H1 (cell line): ENCODE data around the gene LRCH1.

Experiments used
- CHD2 ChIP-seq: IDR thresholded peaks from 2 replicates; pipeline ENCODE4 v1.6.1; 2012; ENCODE audit warnings: low read length, improper control_type of control experiment
- EP300 ChIP-seq, 2 experiments: IDR thresholded peaks; 1 replicate in 1 of 2; 2 replicates in 1 of 2; pipeline ENCODE4 v1.6.1; 2011 to 2012; ENCODE audit warnings: low read depth in 2 of 2, low read length in 2 of 2, mild to moderate bottlenecking in 2 of 2, borderline replicate concordance in 1 of 2, inconsistent platforms in 1 of 2, moderate library complexity in 1 of 2
- EZH2 ChIP-seq: fragments of 200-600 bp; sonication (generic); IDR thresholded peaks from 2 replicates; pipeline ENCODE4 v1.7.1; 2012; ENCODE audit warnings: low read depth, mild to moderate bottlenecking, moderate library complexity, low read length, inconsistent platforms; ENCODE audit not compliant: severe bottlenecking
- FOSL1 ChIP-seq: IDR thresholded peaks from 2 replicates; pipeline ENCODE4 v1.6.1; 2011; ENCODE audit warnings: mild to moderate bottlenecking, low read depth, low read length, moderate library complexity; ENCODE audit not compliant: insufficient read depth
- JUND ChIP-seq: IDR thresholded peaks from 2 replicates; pipeline ENCODE4 v1.6.1; 2011; ENCODE audit warnings: mild to moderate bottlenecking, improper control_type of control experiment, low read length
- POLR2AphosphoS5 ChIP-seq: IDR thresholded peaks from 2 replicates; pipeline ENCODE4 v1.6.1; 2011; ENCODE audit warnings: low read depth, low read length
- SUZ12 ChIP-seq: fragments of 200-600 bp; sonication (generic); IDR thresholded peaks from 2 replicates; pipeline ENCODE4 v1.6.1; 2012; ENCODE audit warnings: mild to moderate bottlenecking, inconsistent platforms, low read length, moderate library complexity, mixed read lengths
- YY1 ChIP-seq: IDR thresholded peaks from 2 replicates; pipeline ENCODE4 v1.6.1; 2011; ENCODE audit warnings: low read depth, mild to moderate bottlenecking, low read length
- TF ChIP-seq, protein P1 (sequence below), 3 experiments: IDR thresholded peaks; 1 replicate in 2 of 3; 2 replicates in 1 of 3; pipeline versions ENCODE4 v1.5.1 to v1.6.1; 2011; ENCODE audit warnings: low read length in 3 of 3, mild to moderate bottlenecking in 3 of 3, inconsistent platforms in 2 of 3, low read depth in 1 of 3, moderate library complexity in 1 of 3; ENCODE audit not compliant: insufficient read depth in 1 of 3; ENCODE audit errors: control extremely low read depth in 1 of 3

DNA sequence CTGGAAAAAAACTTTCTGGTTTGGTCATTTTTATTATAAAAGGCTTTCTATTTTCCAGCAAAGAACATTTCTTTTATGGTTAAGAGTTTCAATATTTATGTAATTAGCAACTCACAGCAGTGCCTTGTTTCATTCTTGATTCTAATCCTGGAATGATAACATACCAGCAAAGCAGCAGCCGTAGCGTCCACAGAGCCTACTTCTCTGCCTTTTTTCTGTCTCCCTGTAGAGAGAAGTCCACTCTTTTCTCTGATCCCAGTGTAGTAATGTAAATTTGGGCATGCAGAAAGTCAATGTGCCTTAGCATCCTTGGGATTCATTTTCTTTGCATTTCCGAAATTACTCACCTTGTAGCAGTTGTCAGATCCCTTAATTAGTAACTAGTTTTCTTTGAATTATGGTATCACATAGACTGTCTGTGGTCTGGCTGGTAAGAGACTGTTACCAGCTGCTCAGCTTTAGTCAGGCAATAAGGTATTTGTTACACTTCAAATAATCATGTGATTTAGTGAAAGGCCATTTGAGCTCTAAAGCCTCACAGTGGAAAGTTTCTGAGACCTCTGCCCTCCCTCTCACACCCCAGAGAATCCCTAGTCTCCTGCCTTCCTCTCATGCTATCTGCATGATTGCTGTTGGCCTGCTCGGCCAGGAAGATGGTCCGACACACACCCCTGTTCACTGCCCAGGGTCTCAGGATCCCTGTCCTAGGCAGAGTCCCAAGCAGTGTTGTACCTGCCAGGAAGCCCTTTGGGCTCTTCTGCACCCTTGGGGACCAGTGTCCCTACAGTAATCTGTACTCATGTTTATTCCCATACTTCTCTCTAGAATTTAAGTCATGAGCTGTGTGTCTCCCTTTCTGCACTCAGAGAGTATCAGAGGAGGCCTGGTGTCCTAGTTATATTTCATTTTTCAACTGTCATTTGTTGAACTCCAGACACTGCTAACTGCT is 86.3 kb downstream of the LRCH1 start:
- TF ChIP-seq, protein P1, sequence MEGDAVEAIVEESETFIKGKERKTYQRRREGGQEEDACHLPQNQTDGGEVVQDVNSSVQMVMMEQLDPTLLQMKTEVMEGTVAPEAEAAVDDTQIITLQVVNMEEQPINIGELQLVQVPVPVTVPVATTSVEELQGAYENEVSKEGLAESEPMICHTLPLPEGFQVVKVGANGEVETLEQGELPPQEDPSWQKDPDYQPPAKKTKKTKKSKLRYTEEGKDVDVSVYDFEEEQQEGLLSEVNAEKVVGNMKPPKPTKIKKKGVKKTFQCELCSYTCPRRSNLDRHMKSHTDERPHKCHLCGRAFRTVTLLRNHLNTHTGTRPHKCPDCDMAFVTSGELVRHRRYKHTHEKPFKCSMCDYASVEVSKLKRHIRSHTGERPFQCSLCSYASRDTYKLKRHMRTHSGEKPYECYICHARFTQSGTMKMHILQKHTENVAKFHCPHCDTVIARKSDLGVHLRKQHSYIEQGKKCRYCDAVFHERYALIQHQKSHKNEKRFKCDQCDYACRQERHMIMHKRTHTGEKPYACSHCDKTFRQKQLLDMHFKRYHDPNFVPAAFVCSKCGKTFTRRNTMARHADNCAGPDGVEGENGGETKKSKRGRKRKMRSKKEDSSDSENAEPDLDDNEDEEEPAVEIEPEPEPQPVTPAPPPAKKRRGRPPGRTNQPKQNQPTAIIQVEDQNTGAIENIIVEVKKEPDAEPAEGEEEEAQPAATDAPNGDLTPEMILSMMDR (IDR thresholded peaks at IDR 0.05; ENCODE audit: control extremely low read depth in 1 of 3, insufficient read depth in 1 of 3, low read depth in 1 of 3, low read length in 3 of 3): no peak
- no peak for TF ChIP-seq EP300 (IDR thresholded peaks at IDR 0.05; ENCODE audit: borderline replicate concordance in 1 of 2, low read depth in 2 of 2, low read length in 2 of 2)
- no peak for TF ChIP-seq POLR2AphosphoS5
- no peak for TF ChIP-seq FOSL1
- TF ChIP-seq SUZ12: no peak
- TF ChIP-seq EZH2: no peak
- TF ChIP-seq YY1: no peak
- TF ChIP-seq CHD2: no peak
- TF ChIP-seq JUND: no peak
